Left lung (tissue), 10 donors: ENCODE data around the gene SIL1. TPM values are rescaled to one million over a fixed set of nuclear protein-coding genes. Genes with fewer than 3 reads are reported as not detected.
A peak's percentile ranks its signal among the peaks of the same experiment; 100 is the strongest.
"Not testable (repeated sequence)": the region's sequence is repeated elsewhere in the genome, so short reads cannot be mapped to it uniquely, and the experiment has no call there.

Experiments
- ATAC-seq: fragments of 200-7000 bp; cut with Tn5 transposase; one replicate; pipeline ENCODE4 v1.9.1; 2020; ENCODE audit warnings: moderate library complexity
- DNase-seq, 4 donors: peaks; one replicate each; pipeline ENCODE4 v3.0.0-alpha.2; 2013 to 2020
- H3K27ac ChIP-seq, 2 donors: fragments of 200-600 bp; sonication (generic) in 1 of 2; one replicate each; pipeline versions ENCODE4 v1.5.0 to v1.8.0; 2020 to 2021
- H3K27me3 ChIP-seq, 2 donors: fragments of 200-600 bp; sonication (generic) in 1 of 2; one replicate each; pipeline versions ENCODE4 v1.5.0 to v1.8.0; 2020 to 2021
- H3K36me3 ChIP-seq, 2 donors: fragments of 200-600 bp; sonication (generic) in 1 of 2; one replicate each; pipeline versions ENCODE4 v1.5.0 to v1.8.0; 2020 to 2021
- H3K4me1 ChIP-seq, 2 donors: fragments of 200-600 bp; one replicate each; pipeline ENCODE4 v1.8.0; 2021
- H3K4me3 ChIP-seq, 2 donors: fragments of 200-600 bp; sonication (generic) in 1 of 2; one replicate each; pipeline versions ENCODE4 v1.5.0 to v1.8.0; 2020 to 2021; ENCODE audit warnings: mild to moderate bottlenecking in 1 of 2
- H3K9me3 ChIP-seq, 2 donors: fragments of 200-600 bp; sonication (generic) in 1 of 2; one replicate each; pipeline versions ENCODE4 v1.5.0 to v1.8.0; 2020 to 2021
- CTCF ChIP-seq, 2 donors: fragments of 200-600 bp; sonication (generic) in 1 of 2; IDR thresholded peaks; one replicate each; pipeline versions ENCODE4 v1.5.0 to v1.8.0; 2021; ENCODE audit warnings: antibody characterized with exemption in 2 of 2
- intact Hi-C, 2 donors: fragments of 100-400 bp; cut with DNase I; formaldehyde crosslinking; loops; one replicate each; pipeline versions ENCODE4 v1.11.2 to v1.14.2; 2022
- polyA plus RNA-seq, 6 donors: library from polyadenylated mRNA; unstranded; fragments of 120-200 nt; gene quantifications; one replicate each; pipeline ENCODE4 v1.2.1, GENCODE V29; 2013; ENCODE audit not compliant: insufficient read length in 6 of 6
- total RNA-seq, 2 donors: library from RNA; stranded (reverse); fragmentation: NEBNext Ultra II Directional; extraction: Animal tissue kit (Norgen Biotek cat#: 25700); gene quantifications; one replicate each; pipeline ENCODE4 v1.2.1, GENCODE V29; 2021
- donor health status: DM: no; HTN: yes; CAD: no.
- donor health status: DM: no; HTN: no; CAD: no.

The SIL1 gene
- total and polyA plus RNA-seq, 8 donors, result 28.8 to 71.7 (median 37.3) TPM

- H3K4me1 ChIP-seq, result peaks cover 17 to 47% of the 10 kb centered on the region in 2 donors
- H3K36me3 ChIP-seq, result no peaks in the 10 kb centered on the region
- TF ChIP-seq CTCF (IDR thresholded peaks at IDR 0.05), result no peak
- H3K27me3 ChIP-seq, result no peaks in the 10 kb centered on the region
- ATAC-seq (no peak), DNase-seq (no peak)
- H3K9me3 ChIP-seq, result no peaks in the 10 kb centered on the region
- intact Hi-C loops, result no loop called here
- peak overlapping the region in 1 of 2 donors; percentile 4 for H3K27ac ChIP-seq
- no peak overlapping the region for H3K4me3 ChIP-seq
These were observed 16.8 kb downstream of the SIL1 start for GRCh38 chr5:139181322-139181730.

DNA sequence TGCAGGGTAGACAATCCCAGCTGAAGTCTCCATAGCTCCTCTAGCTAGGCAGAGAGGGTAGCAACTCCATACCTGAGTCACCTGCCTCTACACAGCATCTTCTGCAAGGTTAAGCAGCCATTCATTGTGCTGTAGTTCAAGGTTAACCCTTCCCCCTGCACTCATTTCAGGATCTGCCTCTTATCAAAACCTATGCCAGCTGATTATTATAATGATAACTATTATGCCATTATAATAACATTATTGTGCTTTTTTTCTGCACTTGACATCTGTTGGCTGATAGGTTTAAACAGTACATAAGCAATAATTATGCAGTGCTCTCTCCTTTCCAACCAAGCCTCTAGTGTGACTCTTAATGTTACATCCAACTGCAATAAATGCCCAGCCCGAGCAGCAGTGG, 17.3 kb downstream of the SIL1 start:
- Histone ChIP-seq H3K27me3 (no peaks in the 10 kb centered on the region), H3K27ac (no peak overlapping the region), H3K36me3 (no peaks in the 10 kb centered on the region), H3K4me3 (no peak overlapping the region), H3K9me3 (no peaks in the 10 kb centered on the region), H3K4me1 (peaks cover 17 to 47% of the 10 kb centered on the region in 2 donors)
- no peak for ATAC-seq
- DNase-seq, result no peak
- no peak for TF ChIP-seq CTCF (IDR thresholded peaks at IDR 0.05)
- intact Hi-C loops, result no loop called here

DNA sequence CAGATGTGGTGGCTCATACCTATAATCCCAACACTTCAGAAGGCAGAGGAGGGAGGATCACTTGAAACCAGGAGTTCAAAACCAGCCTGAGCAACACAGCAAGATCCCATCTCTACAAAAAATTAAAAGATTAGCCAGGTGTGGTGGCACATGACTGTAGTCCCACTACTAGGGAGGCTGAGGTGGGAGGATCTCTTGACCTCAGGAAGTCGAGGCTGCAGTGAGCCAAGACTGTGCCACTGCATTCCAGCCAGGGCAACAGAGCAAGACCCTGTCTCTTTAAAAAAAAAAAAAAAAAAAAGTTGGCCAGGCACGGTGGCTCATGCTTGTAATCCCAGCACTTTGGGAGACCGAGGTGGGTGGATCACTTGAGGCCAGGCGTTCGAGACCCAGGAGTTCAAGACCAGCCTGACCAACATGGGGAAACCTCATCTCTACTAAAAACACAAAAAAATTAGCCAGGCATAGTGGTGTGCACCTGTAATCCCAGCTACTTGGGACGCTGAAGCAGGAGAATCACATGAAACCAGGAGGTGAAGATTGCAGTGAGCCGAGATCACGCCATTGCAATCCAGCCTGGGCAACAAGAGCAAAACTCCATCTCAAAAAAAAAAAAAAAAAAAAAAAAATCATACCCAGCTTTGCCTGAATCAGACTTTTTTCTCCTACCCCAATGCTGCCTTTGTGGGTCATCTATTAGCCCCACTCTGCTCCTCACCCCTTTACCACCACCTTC, 18.2 kb downstream of the SIL1 start:
- H3K36me3 ChIP-seq, H3K27ac ChIP-seq, H3K4me3 ChIP-seq, H3K9me3 ChIP-seq, ATAC-seq, DNase-seq, H3K27me3 ChIP-seq, intact Hi-C loops: not testable (repeated sequence)
- peaks cover 17 to 47% of the 10 kb centered on the region in 2 donors for H3K4me1 ChIP-seq

GRCh38 chr5:139178935-139179334, 19.2 kb downstream of the SIL1 start:
- TF ChIP-seq CTCF (IDR thresholded peaks at IDR 0.05), result no peak
- peak in 1 of 4 donors; percentile 65 for DNase-seq
- Histone ChIP-seq H3K27ac (peak overlapping the region; percentile 59 to 67), H3K4me3 (no peak overlapping the region), H3K36me3 (no peaks in the 10 kb centered on the region), H3K9me3 (no peaks in the 10 kb centered on the region), H3K4me1 (peaks cover 17 to 47% of the 10 kb centered on the region in 2 donors), H3K27me3 (no peaks in the 10 kb centered on the region)
- peak; percentile 33 for ATAC-seq
- intact Hi-C loops, result no loop called here

- H3K27me3 ChIP-seq, result no peaks in the 10 kb centered on the region
- no peaks in the 10 kb centered on the region for H3K36me3 ChIP-seq
- no peak overlapping the region for H3K4me3 ChIP-seq
- TF ChIP-seq CTCF (IDR thresholded peaks at IDR 0.05), result no peak
- no peaks in the 10 kb centered on the region for H3K9me3 ChIP-seq
- intact Hi-C loops, result no loop called here
- DNase-seq, result no peak
- no peak for ATAC-seq
- H3K4me1 ChIP-seq, result peaks cover 17 to 47% of the 10 kb centered on the region in 2 donors
- peak overlapping the region; percentile 59 to 67 for H3K27ac ChIP-seq
These were observed 19.6 kb downstream of the SIL1 start for GRCh38 chr5:139178589-139178917.
